GM12875 (cell line): ENCODE data around the gene DNM3.
"Not testable (repeated sequence)": the region's sequence is repeated elsewhere in the genome, so short reads cannot be mapped to it uniquely, and the experiment has no call there.

Source experiments
- H3K4me3 ChIP-seq: one replicate; pipeline ENCODE4 v1.5.1; 2011; ENCODE audit warnings: low read depth, low read length, control low read depth
- TF ChIP-seq, protein P1 (sequence below): IDR thresholded peaks from 2 replicates; pipeline ENCODE4 v1.5.1; 2011; ENCODE audit warnings: low read depth, mild to moderate bottlenecking, control low read depth, inconsistent platforms, low read length, moderate library complexity, borderline replicate concordance; ENCODE audit not compliant: insufficient read depth

DNM3 gene

DNA sequence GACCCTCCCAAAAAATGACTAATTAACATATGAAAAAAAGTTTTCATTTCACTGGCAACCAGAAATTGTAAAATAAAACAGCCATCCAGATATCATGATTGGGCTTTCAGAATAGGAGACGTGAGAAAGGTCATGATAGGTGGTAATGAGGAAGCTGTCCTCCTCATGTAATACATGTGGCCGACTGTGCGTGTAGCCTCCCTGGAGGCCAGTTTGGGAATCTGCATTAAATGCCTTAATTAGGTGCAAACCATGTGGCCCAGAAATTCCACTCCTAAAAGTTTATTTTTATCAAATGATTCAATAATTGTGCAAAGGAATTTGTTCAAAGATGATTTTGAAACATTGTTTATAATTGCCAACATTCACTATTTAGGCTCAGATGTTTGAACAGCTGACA, 451.5 kb downstream of the DNM3 start:
- no peak overlapping the region for H3K4me3 ChIP-seq
- TF ChIP-seq, protein P1, sequence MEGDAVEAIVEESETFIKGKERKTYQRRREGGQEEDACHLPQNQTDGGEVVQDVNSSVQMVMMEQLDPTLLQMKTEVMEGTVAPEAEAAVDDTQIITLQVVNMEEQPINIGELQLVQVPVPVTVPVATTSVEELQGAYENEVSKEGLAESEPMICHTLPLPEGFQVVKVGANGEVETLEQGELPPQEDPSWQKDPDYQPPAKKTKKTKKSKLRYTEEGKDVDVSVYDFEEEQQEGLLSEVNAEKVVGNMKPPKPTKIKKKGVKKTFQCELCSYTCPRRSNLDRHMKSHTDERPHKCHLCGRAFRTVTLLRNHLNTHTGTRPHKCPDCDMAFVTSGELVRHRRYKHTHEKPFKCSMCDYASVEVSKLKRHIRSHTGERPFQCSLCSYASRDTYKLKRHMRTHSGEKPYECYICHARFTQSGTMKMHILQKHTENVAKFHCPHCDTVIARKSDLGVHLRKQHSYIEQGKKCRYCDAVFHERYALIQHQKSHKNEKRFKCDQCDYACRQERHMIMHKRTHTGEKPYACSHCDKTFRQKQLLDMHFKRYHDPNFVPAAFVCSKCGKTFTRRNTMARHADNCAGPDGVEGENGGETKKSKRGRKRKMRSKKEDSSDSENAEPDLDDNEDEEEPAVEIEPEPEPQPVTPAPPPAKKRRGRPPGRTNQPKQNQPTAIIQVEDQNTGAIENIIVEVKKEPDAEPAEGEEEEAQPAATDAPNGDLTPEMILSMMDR = no peak

DNA sequence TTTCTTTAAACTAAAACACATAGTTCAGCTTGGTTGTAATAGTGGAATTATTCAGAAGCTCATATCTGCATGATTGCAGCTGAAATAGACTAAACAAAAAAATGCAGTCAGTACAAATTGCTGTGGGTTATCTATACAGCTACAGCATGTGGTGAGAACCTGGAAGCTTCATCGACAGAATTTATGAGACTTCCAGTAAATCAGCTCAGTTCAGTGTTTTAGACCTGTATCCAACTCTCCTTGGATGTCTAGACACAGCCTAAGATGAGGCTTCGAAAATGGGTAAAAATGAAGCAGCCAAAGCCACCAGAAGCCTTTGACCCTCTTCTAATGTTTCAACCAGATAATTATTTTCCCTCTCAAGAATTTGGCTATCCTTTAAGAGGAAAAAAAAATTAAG, 452.1 kb downstream of the DNM3 start:
- TF ChIP-seq, protein P1 = no peak
- H3K4me3 ChIP-seq = no peak overlapping the region

DNA sequence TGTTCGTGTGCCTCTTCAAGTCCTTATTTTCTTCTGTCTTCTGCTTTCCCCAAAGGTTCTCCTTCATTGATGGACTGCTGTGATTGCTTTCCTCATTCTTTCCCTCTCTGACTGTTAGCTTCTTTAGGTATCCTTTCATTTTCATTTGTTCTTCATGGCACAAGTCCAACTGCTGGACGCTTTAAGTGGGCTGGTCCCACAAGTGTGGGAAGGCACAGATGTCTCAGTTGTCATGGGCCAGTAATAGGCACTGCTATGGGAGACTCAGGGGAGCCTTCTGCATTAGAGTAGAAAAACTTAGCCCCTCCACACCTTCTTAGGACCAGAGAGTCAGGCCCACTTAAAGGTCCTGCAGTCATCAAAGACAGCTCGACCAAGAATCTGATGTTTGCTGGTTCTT, 456.8 kb downstream of the DNM3 start:
- no peak overlapping the region for H3K4me3 ChIP-seq
- TF ChIP-seq, protein P1 = no peak

DNA sequence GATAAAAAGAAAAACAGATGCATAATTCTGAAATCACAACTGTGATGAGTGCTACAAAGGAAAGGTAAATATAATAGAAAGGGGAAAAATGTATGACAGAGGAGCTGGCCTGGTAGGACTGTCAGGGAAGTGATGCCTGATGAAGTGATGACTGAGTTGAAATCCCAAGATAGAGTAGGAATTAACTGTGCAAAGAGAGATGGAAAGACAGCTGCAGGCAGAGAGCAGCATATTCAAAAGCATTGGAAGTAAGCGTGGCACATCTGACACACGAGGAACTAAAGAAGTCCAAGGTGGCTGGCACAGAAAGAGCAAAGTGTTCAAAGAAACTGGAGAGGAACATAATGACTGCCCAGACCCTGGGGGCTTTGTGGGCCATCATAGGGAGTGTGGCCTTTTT, 457.6 kb downstream of the DNM3 start:
- TF ChIP-seq, protein P1 = no peak
- H3K4me3 ChIP-seq = no peak overlapping the region

DNA sequence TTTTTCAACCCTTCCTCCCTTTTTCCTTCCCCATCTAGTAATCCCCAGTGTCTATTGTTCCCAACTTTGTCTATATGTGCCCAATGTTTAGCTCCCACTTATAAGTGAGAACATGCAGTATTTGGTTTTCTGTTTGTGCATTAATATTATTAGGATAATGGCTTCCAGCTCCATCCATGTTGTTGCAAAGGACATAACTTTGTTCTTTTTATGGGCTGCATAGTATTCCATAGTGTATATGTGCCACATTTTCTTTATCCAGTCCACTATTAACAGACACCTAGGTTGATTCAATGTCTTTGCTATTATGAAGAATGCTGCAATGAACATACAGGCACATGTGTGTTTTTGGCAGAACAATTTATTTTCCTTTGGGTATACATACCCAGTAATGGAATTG, 458.2 kb downstream of the DNM3 start:
- TF ChIP-seq, protein P1 = no peak

DNA sequence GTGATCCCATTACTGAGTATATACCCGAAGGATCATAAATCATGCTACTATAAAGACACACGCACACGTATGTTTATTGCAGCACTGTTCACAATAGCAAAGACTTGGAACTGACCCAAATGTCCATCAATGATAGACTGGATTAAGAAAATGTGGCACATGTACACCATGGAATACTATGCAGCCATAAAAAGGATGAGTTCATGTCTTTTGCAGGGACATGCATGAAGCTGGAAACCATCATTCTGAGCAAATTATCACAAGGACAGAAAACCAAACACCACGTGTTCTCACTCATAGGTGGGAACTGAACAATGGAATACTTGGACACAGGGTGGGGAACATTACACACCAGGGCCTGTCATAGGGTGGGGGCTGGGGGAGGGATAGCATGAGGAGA, 466.2 kb downstream of the DNM3 start:
- not testable (repeated sequence) for H3K4me3 ChIP-seq

More for the DNA sequence above, 458.2 kb downstream of the DNM3 start:
- H3K4me3 ChIP-seq = no peak overlapping the region

DNA sequence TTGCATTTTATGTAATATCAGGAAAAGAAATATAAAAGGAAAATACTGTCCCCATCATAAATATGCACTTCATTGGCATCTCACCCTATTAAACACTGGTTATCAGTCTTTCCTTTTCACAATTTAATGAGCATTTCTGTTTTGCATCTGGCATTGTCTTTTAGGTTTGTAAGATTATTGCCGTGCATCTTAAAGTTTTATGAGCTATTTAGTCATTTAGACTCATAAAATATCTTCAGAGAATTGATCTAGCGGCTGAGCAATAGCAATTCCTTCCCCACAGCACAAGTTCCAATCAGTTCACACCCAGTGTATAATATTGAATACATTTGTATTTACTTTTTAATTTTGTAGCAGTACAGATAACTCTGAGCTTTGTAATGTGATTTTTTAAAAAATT, 466.8 kb downstream of the DNM3 start:
- no peak overlapping the region for H3K4me3 ChIP-seq
- TF ChIP-seq, protein P1 = no peak

DNA sequence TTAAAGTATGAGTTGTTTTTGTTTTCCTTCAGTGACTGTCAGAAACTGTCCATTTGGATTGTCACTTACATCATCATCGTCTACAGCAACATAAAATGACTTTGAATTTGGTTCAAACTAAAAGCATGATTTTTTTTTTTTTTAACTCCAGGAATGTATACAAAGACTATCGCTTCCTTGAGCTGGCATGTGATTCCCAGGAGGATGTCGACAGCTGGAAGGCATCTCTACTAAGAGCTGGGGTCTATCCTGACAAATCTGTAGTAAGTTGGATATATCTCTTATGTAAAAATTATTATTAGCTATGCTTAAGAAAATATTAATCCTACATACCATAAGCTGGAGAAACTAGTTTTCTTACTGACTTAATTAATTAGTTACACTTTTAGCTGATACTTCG, 467.3 kb downstream of the DNM3 start:
- TF ChIP-seq, protein P1 = no peak
- H3K4me3 ChIP-seq = no peak overlapping the region
